HG03045 (cell line): ENCODE measurements around the gene NCAM1.

ENCODE experiments used
- ATAC-seq: cut with Tn5 transposase; IDR thresholded peaks from one replicate; pipeline ENCODE4 v1.9.1; 2021; ENCODE audit warnings: mild to moderate bottlenecking, moderate library complexity; ENCODE audit not compliant: unreplicated experiment

NCAM1 gene

GRCh38 chr11:112967082-112967481, 5.9 kb downstream of the NCAM1 start:
- no peak for ATAC-seq

- ATAC-seq, result no peak
Observed at GRCh38 chr11:112968941-112969713, 7.9 kb downstream of the NCAM1 start.

- no peak for ATAC-seq
Observed at GRCh38 chr11:112971195-112971594, 10.0 kb downstream of the NCAM1 start.

- no peak for ATAC-seq
Observed at GRCh38 chr11:112971827-112972226, 10.6 kb downstream of the NCAM1 start.

- no peak for ATAC-seq
Observed at GRCh38 chr11:112972399-112973145, 11.4 kb downstream of the NCAM1 start.

GRCh38 chr11:112975051-112975450, 13.8 kb downstream of the NCAM1 start:
- ATAC-seq, result no peak

- ATAC-seq, result no peak
Observed at GRCh38 chr11:112975493-112975892, 14.3 kb downstream of the NCAM1 start.

- ATAC-seq, result no peak
Observed at GRCh38 chr11:112977755-112978154, 16.5 kb downstream of the NCAM1 start.

GRCh38 chr11:112983887-112984286, 22.7 kb downstream of the NCAM1 start:
- no peak for ATAC-seq

- ATAC-seq, result no peak
Observed at GRCh38 chr11:112989198-112989597, 28.0 kb downstream of the NCAM1 start.

- no peak for ATAC-seq
Observed at GRCh38 chr11:112993808-112994207, 32.6 kb downstream of the NCAM1 start.

GRCh38 chr11:112995423-112996090, 34.3 kb downstream of the NCAM1 start:
- ATAC-seq, result no peak

- ATAC-seq, result no peak
Observed at GRCh38 chr11:112996994-112997393, 35.8 kb downstream of the NCAM1 start.

- ATAC-seq, result no peak
Observed at GRCh38 chr11:112997857-112998466, 36.7 kb downstream of the NCAM1 start.

GRCh38 chr11:112999520-112999919, 38.3 kb downstream of the NCAM1 start:
- no peak for ATAC-seq

GRCh38 chr11:113001709-113002108, 40.5 kb downstream of the NCAM1 start:
- no peak for ATAC-seq

- ATAC-seq, result no peak
Observed at GRCh38 chr11:113006896-113007445, 45.8 kb downstream of the NCAM1 start.

- no peak for ATAC-seq
Observed at GRCh38 chr11:113014262-113015097, 53.3 kb downstream of the NCAM1 start.

- ATAC-seq, result no peak
Observed at GRCh38 chr11:113015098-113015455, 53.9 kb downstream of the NCAM1 start.

GRCh38 chr11:113016905-113017304, 55.7 kb downstream of the NCAM1 start:
- no peak for ATAC-seq
